Measurements from ENCODE around the gene RGPD8.

- TF ChIP-seq POLR2A (IDR thresholded peaks at IDR 0.05; ENCODE audit: low read length) (no peak), GATA1 (IDR thresholded peaks at IDR 0.05; ENCODE audit: low read depth, low read length) (no peak)
These were observed 686 bp upstream of the RGPD8 start for GRCh38 chr2:112433932-112434730.

Data from erythroblast (primary cell).